ENCODE data around the gene ADORA3.

DNA sequence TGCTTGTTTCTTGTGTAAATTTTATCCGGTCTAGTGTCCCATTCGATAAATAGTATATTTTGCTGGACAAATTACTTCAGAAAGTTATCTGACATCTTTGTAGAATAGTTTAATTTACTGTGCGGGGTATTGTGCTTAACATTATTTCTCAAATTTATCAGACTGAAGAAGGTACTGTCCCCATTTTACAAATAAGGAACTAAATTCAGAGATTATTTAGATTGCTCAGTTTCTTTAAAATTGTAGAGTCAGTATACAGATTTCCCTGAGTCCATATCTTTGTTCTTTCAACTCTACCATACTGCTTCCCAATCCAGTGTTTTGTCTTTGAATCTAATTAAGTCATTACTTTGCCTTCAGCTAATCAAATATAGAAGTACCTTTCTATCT lies 47.8 kb downstream of the ADORA3 start:
- no peak for TF ChIP-seq EZH2 (IDR thresholded peaks at IDR 0.05; ENCODE audit: low read length, missing control alignments)
- TF ChIP-seq, protein P1, sequence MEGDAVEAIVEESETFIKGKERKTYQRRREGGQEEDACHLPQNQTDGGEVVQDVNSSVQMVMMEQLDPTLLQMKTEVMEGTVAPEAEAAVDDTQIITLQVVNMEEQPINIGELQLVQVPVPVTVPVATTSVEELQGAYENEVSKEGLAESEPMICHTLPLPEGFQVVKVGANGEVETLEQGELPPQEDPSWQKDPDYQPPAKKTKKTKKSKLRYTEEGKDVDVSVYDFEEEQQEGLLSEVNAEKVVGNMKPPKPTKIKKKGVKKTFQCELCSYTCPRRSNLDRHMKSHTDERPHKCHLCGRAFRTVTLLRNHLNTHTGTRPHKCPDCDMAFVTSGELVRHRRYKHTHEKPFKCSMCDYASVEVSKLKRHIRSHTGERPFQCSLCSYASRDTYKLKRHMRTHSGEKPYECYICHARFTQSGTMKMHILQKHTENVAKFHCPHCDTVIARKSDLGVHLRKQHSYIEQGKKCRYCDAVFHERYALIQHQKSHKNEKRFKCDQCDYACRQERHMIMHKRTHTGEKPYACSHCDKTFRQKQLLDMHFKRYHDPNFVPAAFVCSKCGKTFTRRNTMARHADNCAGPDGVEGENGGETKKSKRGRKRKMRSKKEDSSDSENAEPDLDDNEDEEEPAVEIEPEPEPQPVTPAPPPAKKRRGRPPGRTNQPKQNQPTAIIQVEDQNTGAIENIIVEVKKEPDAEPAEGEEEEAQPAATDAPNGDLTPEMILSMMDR (conservative IDR thresholded peaks at IDR 0.05 in 1 of 2, IDR thresholded peaks at IDR 0.05 in 1 of 2; ENCODE audit: low read depth in 1 of 2, low read length in 2 of 2) = no peak
